HepG2 (cell line): Measurements from ENCODE around the gene SLC13A1. TPM values are rescaled to one million over a fixed set of nuclear protein-coding genes. Genes with fewer than 3 reads are reported as not detected.

Source experiments
- ATAC-seq: fragments of 200-7000 bp; cut with Tn5 transposase; 3 replicates; pipeline ENCODE4 v1.9.1; 2020; ENCODE audit warnings: mild to moderate bottlenecking, moderate library complexity
- BruUV-seq: library from RNA; stranded (reverse); fragments of 400-500 nt; replicated peaks from 2 replicates; lab custom pipeline; 2021; lab: Mats Ljungman, UMichigan
- CTCF ChIA-PET: fragments of 300-600 bp; formaldehyde crosslinking; extraction: SDS; loops from one replicate; lab custom pipeline; 2021; ENCODE audit warnings: low total read pairs, inconsistent platforms, low intra/inter-chr PET ratio; lab: Yijun Ruan, JAX
- POLR2A ChIA-PET: fragments of 350-600 bp; sonication (Branson Sonifier 250); formaldehyde crosslinking; loops from one replicate; lab custom pipeline; 2020; ENCODE audit warnings: antibody characterized with exemption, inconsistent platforms; lab: Yijun Ruan, JAX
- DNase-seq: peaks from one replicate; pipeline ENCODE4 v3.0.0-alpha.2; 2015; ENCODE audit warnings: low spot score
- FAIRE-seq: peaks from 3 replicates; lab custom pipeline; 2011; peaks lifted over from hg19 to GRCh38; lab: Jason Lieb, UNC
- H2AFZ ChIP-seq: one replicate; pipeline ENCODE4 v1.6.1; 2011; ENCODE audit warnings: low read length, inconsistent platforms
- H3K27ac ChIP-seq: fragments of 300-600 bp; 3 replicates; pipeline ENCODE4 v1.8.0; 2011; ENCODE audit warnings: mixed run types, mild to moderate bottlenecking, mixed read lengths, low read length, inconsistent platforms; ENCODE audit not compliant: insufficient read depth; ENCODE audit errors: extremely low read length
- H3K27me3 ChIP-seq, 2 experiments: fragments of 200-600 bp in 1 of 2; 2 replicates in 1 of 2; 3 replicates in 1 of 2; pipeline versions ENCODE4 v1.6.0 to v1.8.0; 2011; ENCODE audit warnings: low read length in 2 of 2, mild to moderate bottlenecking in 2 of 2, moderate library complexity in 2 of 2, inconsistent platforms in 1 of 2; ENCODE audit not compliant: insufficient read depth in 2 of 2, control insufficient read depth in 1 of 2
- H3K36me3 ChIP-seq, 2 experiments: fragments of 200-600 bp in 1 of 2; replicated peaks in 1 of 2; 2 replicates in 1 of 2; 3 replicates in 1 of 2; pipeline versions ENCODE4 v1.5.1 to v1.8.0; 2011; ENCODE audit warnings: low read length in 2 of 2, inconsistent platforms in 1 of 2; ENCODE audit not compliant: insufficient read depth in 2 of 2, control insufficient read depth in 1 of 2
- H3K4me1 ChIP-seq: 2 replicates; pipeline ENCODE4 v1.5.1; 2012; ENCODE audit warnings: low read length, inconsistent platforms; ENCODE audit not compliant: insufficient read depth
- H3K4me2 ChIP-seq: 2 replicates; pipeline ENCODE4 v1.6.0; 2011; ENCODE audit warnings: low read depth, low read length, inconsistent platforms
- H3K4me3 ChIP-seq, 3 experiments: fragments of 200-600 bp in 1 of 3; sonication (generic), shearing (Covaris generic) in 1 of 3; replicated peaks in 1 of 3; 2 replicates each; pipeline ENCODE4 v1.5.1; 2011 to 2016; ENCODE audit warnings: low read length in 3 of 3, inconsistent platforms in 2 of 3, low read depth in 2 of 3, mild to moderate bottlenecking in 2 of 3, control low read depth in 1 of 3, mixed read lengths in 1 of 3; ENCODE audit not compliant: insufficient read depth in 1 of 3
- H3K79me2 ChIP-seq: one replicate; pipeline ENCODE4 v1.6.1; 2011; ENCODE audit warnings: low read length, inconsistent platforms; ENCODE audit not compliant: insufficient read depth
- H3K9ac ChIP-seq: 2 replicates; pipeline ENCODE4 v1.6.0; 2011; ENCODE audit warnings: mild to moderate bottlenecking, low read depth, low read length, inconsistent platforms; ENCODE audit not compliant: insufficient read depth
- H3K9me3 ChIP-seq: 2 replicates; pipeline ENCODE4 v1.5.1; 2012; ENCODE audit warnings: mild to moderate bottlenecking, low read length
- H4K20me1 ChIP-seq: 2 replicates; pipeline ENCODE4 v1.6.0; 2011; ENCODE audit warnings: inconsistent platforms, mild to moderate bottlenecking, low read length, moderate library complexity; ENCODE audit not compliant: insufficient read depth
- BORCS8-MEF2B ChIP-seq: sonication (generic); formaldehyde crosslinking; IDR thresholded peaks from 2 replicates; pipeline ENCODE4 v1.8.0; 2022; ENCODE audit warnings: mild to moderate bottlenecking, missing genetic modification reagents
- CBFB ChIP-seq: sonication (generic); formaldehyde crosslinking; IDR thresholded peaks from 2 replicates; pipeline ENCODE4 v1.4.0; 2020; ENCODE audit warnings: missing genetic modification reagents
- CENPX ChIP-seq: sonication (generic); formaldehyde crosslinking; IDR thresholded peaks from 2 replicates; pipeline ENCODE4 v1.9.0; 2021; ENCODE audit warnings: mild to moderate bottlenecking, missing genetic modification reagents, moderate library complexity
- KLF15 ChIP-seq: sonication (generic); formaldehyde crosslinking; IDR thresholded peaks from 2 replicates; pipeline ENCODE4 v1.8.1; 2023; ENCODE audit warnings: borderline replicate concordance, mild to moderate bottlenecking, inconsistent platforms, missing genetic modification reagents, mixed read lengths
- REL ChIP-seq: sonication (generic); formaldehyde crosslinking; conservative IDR thresholded peaks from 2 replicates; pipeline ENCODE4 v1.8.0; 2022; ENCODE audit warnings: mild to moderate bottlenecking, missing genetic modification reagents, moderate library complexity
- SP5 ChIP-seq: IDR thresholded peaks from 2 replicates; pipeline ENCODE4 v1.6.1; 2016; ENCODE audit warnings: low read depth, borderline replicate concordance
- TSC22D2 ChIP-seq: sonication (generic); formaldehyde crosslinking; IDR thresholded peaks from 2 replicates; pipeline ENCODE4 v1.5.1; 2020; ENCODE audit warnings: missing genetic modification reagents, mild to moderate bottlenecking, borderline replicate concordance
- ZFYVE20 ChIP-seq: sonication (generic); formaldehyde crosslinking; IDR thresholded peaks from 2 replicates; pipeline ENCODE4 v1.8.0; 2023; ENCODE audit warnings: low read depth, mild to moderate bottlenecking, moderate library complexity, missing genetic modification reagents, borderline replicate concordance
- ZNF253 ChIP-seq: sonication (generic); formaldehyde crosslinking; IDR thresholded peaks from 2 replicates; pipeline ENCODE4 v1.8.0; 2022; ENCODE audit warnings: mild to moderate bottlenecking, missing genetic modification reagents, borderline replicate concordance
- ZNF296 ChIP-seq: sonication (generic); formaldehyde crosslinking; conservative IDR thresholded peaks from 2 replicates; pipeline ENCODE4 v1.5.0; 2020; ENCODE audit warnings: mild to moderate bottlenecking, missing genetic modification reagents
- ZNF329 ChIP-seq: sonication (generic); formaldehyde crosslinking; IDR thresholded peaks from 2 replicates; pipeline ENCODE4 v1.9.0; 2021; ENCODE audit warnings: low read depth, mild to moderate bottlenecking, missing genetic modification reagents
- WGBS: methylation state at CpG from one replicate; pipeline ENCODE4 v1.1.6; 2017; ENCODE audit warnings: low lambda C conversion rate; 5-methylcytosine and 5-hydroxymethylcytosine counted together
- in situ Hi-C: cut with HindIII; loops from 2 replicates; pipeline ENCODE4 v1.10.0; 2017; ENCODE audit warnings: low pct_unique_long_range_greater_than_20kb; ENCODE audit not compliant: extremely low pct_ligation_motif_present
- intact Hi-C: fragments of 100-400 bp; cut with micrococcal nuclease; formaldehyde crosslinking; loops from one replicate; pipeline ENCODE4 v1.10.0; 2022; ENCODE audit not compliant: unreplicated experiment
- polyA plus RNA-seq, 8 experiments: library from polyadenylated mRNA; depleted of rRNA in 3 of 8; stranded (reverse) in 7 of 8; unstranded in 1 of 8; fragments of >200 nt; fragmentation: Illumina TruSeq in 4 of 8; extraction: Trizol in 4 of 8; gene quantifications; 2 replicates each; pipeline versions ENCODE4 v1.2.1 to v1.2.3, GENCODE V29; 2011 to 2016; ENCODE audit warnings: low read depth in 4 of 8, missing spikeins in 1 of 8, mixed read lengths in 1 of 8; ENCODE audit not compliant: insufficient read depth in 1 of 8
- total RNA-seq, 5 experiments: library from RNA; depleted of rRNA; stranded (reverse); fragments of >200 nt; fragmentation: Illumina TruSeq; extraction: Trizol; gene quantifications; 2 replicates each; pipeline ENCODE4 v1.2.3, GENCODE V29; 2016; ENCODE audit warnings: low read depth in 1 of 5
- TF ChIP-seq, protein P1 (sequence below): sonication (generic); formaldehyde crosslinking; IDR thresholded peaks from 2 replicates; pipeline ENCODE4 v1.4.0; 2020; ENCODE audit warnings: missing genetic modification reagents
- TF ChIP-seq, protein P2 (sequence below): sonication (generic); formaldehyde crosslinking; IDR thresholded peaks from 2 replicates; pipeline ENCODE4 v1.4.0; 2020; ENCODE audit warnings: mild to moderate bottlenecking, missing genetic modification reagents
- TF ChIP-seq, protein P3 (sequence below): IDR thresholded peaks from 2 replicates; pipeline ENCODE4 v1.6.1; 2016

Gene SLC13A1
- total and polyA plus RNA-seq, 2 of the 13 experiments (the other 11 are each of a cell fraction or from before 2014, with no cell fraction given): not detected

DNA sequence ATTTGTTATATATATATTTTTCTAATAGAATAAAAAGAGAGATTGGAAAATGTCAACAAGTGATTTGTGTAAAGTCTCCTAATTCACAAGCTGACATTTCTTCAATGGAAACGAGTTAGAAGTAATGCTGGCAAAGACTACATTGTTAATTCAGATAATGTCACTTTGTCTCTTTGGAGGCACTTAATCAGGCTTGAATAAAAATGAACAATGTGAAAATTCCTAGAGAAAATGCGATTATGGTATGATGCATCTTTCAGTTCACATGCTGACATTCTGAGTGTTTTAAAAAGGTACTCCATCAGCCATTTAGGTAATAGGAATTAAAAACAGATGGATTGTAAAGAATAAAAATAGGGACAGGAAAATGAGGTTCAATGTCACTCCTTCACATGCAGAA is 100.1 kb downstream of the SLC13A1 start:
- Histone ChIP-seq H3K4me1 (no peaks in the 10 kb centered on the region), H3K36me3 (no peaks in the 10 kb centered on the region), H3K79me2 (no peaks in the 10 kb centered on the region), H3K4me3 (no peak overlapping the region), H3K9ac (no peak overlapping the region), H2AFZ (no peak overlapping the region), H3K4me2 (no peak overlapping the region), H3K9me3 (no peaks in the 10 kb centered on the region), H4K20me1 (no peaks in the 10 kb centered on the region), H3K27me3 (no peaks in the 10 kb centered on the region), H3K27ac (no peak overlapping the region)
- DNase-seq (no peak), ATAC-seq (no peak), FAIRE-seq (no peak)
- ChIA-PET POLR2A (no interaction called here), CTCF (no interaction called here)
- intact Hi-C loops: no loop called here
- no peak for TF ChIP-seq TSC22D2 (CRISPR knock-in tag)
- no peak for TF ChIP-seq KLF15
- TF ChIP-seq, protein P1, sequence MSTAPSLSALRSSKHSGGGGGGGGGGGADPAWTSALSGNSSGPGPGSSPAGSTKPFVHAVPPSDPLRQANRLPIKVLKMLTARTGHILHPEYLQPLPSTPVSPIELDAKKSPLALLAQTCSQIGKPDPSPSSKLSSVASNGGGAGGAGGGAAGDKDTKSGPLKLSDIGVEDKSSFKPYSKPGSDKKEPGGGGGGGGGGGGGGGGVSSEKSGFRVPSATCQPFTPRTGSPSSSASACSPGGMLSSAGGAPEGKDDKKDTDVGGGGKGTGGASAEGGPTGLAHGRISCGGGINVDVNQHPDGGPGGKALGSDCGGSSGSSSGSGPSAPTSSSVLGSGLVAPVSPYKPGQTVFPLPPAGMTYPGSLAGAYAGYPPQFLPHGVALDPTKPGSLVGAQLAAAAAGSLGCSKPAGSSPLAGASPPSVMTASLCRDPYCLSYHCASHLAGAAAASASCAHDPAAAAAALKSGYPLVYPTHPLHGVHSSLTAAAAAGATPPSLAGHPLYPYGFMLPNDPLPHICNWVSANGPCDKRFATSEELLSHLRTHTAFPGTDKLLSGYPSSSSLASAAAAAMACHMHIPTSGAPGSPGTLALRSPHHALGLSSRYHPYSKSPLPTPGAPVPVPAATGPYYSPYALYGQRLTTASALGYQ (CRISPR knock-in tag): no peak
- TF ChIP-seq ZNF253 (CRISPR knock-in tag): no peak
- TF ChIP-seq REL (CRISPR knock-in tag): no peak
- TF ChIP-seq CENPX: no peak
- TF ChIP-seq ZNF296: no peak
- no peak for TF ChIP-seq ZFYVE20
- TF ChIP-seq, protein P2, sequence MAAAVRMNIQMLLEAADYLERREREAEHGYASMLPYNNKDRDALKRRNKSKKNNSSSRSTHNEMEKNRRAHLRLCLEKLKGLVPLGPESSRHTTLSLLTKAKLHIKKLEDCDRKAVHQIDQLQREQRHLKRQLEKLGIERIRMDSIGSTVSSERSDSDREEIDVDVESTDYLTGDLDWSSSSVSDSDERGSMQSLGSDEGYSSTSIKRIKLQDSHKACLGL (CRISPR knock-in tag): no peak
- TF ChIP-seq SP5 (CRISPR knock-in tag): no peak
- TF ChIP-seq ZNF329 (CRISPR knock-in tag): no peak
- TF ChIP-seq, protein P3, sequence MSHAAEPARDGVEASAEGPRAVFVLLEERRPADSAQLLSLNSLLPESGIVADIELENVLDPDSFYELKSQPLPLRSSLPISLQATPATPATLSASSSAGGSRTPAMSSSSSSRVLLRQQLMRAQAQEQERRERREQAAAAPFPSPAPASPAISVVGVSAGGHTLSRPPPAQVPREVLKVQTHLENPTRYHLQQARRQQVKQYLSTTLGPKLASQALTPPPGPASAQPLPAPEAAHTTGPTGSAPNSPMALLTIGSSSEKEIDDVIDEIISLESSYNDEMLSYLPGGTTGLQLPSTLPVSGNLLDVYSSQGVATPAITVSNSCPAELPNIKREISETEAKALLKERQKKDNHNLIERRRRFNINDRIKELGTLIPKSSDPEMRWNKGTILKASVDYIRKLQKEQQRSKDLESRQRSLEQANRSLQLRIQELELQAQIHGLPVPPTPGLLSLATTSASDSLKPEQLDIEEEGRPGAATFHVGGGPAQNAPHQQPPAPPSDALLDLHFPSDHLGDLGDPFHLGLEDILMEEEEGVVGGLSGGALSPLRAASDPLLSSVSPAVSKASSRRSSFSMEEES (CRISPR knock-in tag): no peak
- no peak for TF ChIP-seq CBFB
- TF ChIP-seq BORCS8-MEF2B (CRISPR knock-in tag): no peak
- in situ Hi-C loops: no loop called here
- 1% methylated on average over 2 of the region's 2 CpGs for WGBS
- BruUV-seq: no TSS peak
